HG02798 (cell line): ENCODE measurements around the gene PRDM16.

ENCODE experiments used
- ATAC-seq: cut with Tn5 transposase; IDR thresholded peaks from one replicate; pipeline ENCODE4 v1.9.1; 2021; ENCODE audit warnings: mild to moderate bottlenecking; ENCODE audit not compliant: unreplicated experiment, poor library complexity

PRDM16 gene

GRCh38 chr1:3335754-3336640 is 267.0 kb downstream of the PRDM16 start:
- ATAC-seq: no peak

GRCh38 chr1:3336641-3337630 is 267.9 kb downstream of the PRDM16 start:
- no peak for ATAC-seq

GRCh38 chr1:3337798-3338724 is 269.1 kb downstream of the PRDM16 start:
- no peak for ATAC-seq

- ATAC-seq: no peak
Observed at GRCh38 chr1:3338725-3339070, 269.7 kb downstream of the PRDM16 start.

- ATAC-seq: no peak
Observed at GRCh38 chr1:3339856-3340255, 270.9 kb downstream of the PRDM16 start.

- no peak for ATAC-seq
Observed at GRCh38 chr1:3340548-3341235, 271.7 kb downstream of the PRDM16 start.

GRCh38 chr1:3341236-3341994 is 272.4 kb downstream of the PRDM16 start:
- no peak for ATAC-seq

- no peak for ATAC-seq
Observed at GRCh38 chr1:3342960-3343359, 274.0 kb downstream of the PRDM16 start.

- ATAC-seq: no peak
Observed at GRCh38 chr1:3344395-3344794, 275.4 kb downstream of the PRDM16 start.

GRCh38 chr1:3345792-3346191 is 276.8 kb downstream of the PRDM16 start:
- no peak for ATAC-seq

GRCh38 chr1:3346478-3346877 is 277.5 kb downstream of the PRDM16 start:
- ATAC-seq: no peak

GRCh38 chr1:3347257-3348020 is 278.4 kb downstream of the PRDM16 start:
- no peak for ATAC-seq

- ATAC-seq: no peak
Observed at GRCh38 chr1:3348196-3348865, 279.3 kb downstream of the PRDM16 start.

- no peak for ATAC-seq
Observed at GRCh38 chr1:3349161-3349967, 280.4 kb downstream of the PRDM16 start.

GRCh38 chr1:3349968-3350299 is 280.9 kb downstream of the PRDM16 start:
- ATAC-seq: no peak

- no peak for ATAC-seq
Observed at GRCh38 chr1:3350506-3351261, 281.7 kb downstream of the PRDM16 start.
